RWPE2 (cell line): ENCODE results near the gene TNFRSF14.

Source experiments
- ATAC-seq: fragments of 200-7000 bp; cut with Tn5 transposase; 3 replicates; pipeline ENCODE4 v1.9.1; 2021; ENCODE audit warnings: low read depth
- DNase-seq: peaks from one replicate; pipeline ENCODE4 v3.0.0-alpha.2; 2020; ENCODE audit warnings: low spot score
- H3K27ac ChIP-seq: fragments of 450-650 bp; 2 replicates; pipeline ENCODE4 v1.5.1; 2017; ENCODE audit warnings: mild to moderate bottlenecking; ENCODE audit not compliant: poor library complexity, severe bottlenecking
- H3K27me3 ChIP-seq: fragments of 250-450 bp; sonication (Bioruptor Pico); 2 replicates; pipeline ENCODE4 v1.5.1; 2021; ENCODE audit warnings: mild to moderate bottlenecking, moderate library complexity; ENCODE audit not compliant: insufficient read depth, poor library complexity, severe bottlenecking
- H3K36me3 ChIP-seq: fragments of 250-450 bp; sonication (Bioruptor Pico); 2 replicates; pipeline ENCODE4 v1.5.1; 2020; ENCODE audit warnings: low read depth, mild to moderate bottlenecking, moderate library complexity
- H3K4me1 ChIP-seq: fragments of 250-450 bp; sonication (Bioruptor Pico); 2 replicates; pipeline ENCODE4 v1.5.1; 2021; ENCODE audit warnings: mild to moderate bottlenecking, moderate library complexity; ENCODE audit not compliant: insufficient read depth, poor library complexity, severe bottlenecking
- H3K4me3 ChIP-seq: fragments of 250-450 bp; sonication (Bioruptor Pico); 2 replicates; pipeline ENCODE4 v1.5.1; 2021; ENCODE audit warnings: mild to moderate bottlenecking, moderate library complexity; ENCODE audit not compliant: severe bottlenecking
- H3K9me3 ChIP-seq: fragments of 250-450 bp; sonication (Bioruptor Pico); 2 replicates; pipeline ENCODE4 v1.5.1; 2021; ENCODE audit warnings: mild to moderate bottlenecking, moderate library complexity; ENCODE audit not compliant: severe bottlenecking
- CTCF ChIP-seq: fragments of 450-650 bp; IDR thresholded peaks from one replicate; pipeline ENCODE4 v1.5.1; 2017; ENCODE audit warnings: mild to moderate bottlenecking, moderate library complexity; ENCODE audit not compliant: poor library complexity, severe bottlenecking

Gene TNFRSF14

GRCh38 chr1:2509589-2509988, 46.6 kb upstream of the TNFRSF14 start:
- H3K4me3 ChIP-seq = no peak overlapping the region
- ATAC-seq (no peak), DNase-seq (no peak)
- no peaks in the 10 kb centered on the region for H3K4me1 ChIP-seq
- TF ChIP-seq CTCF = no peak
- no peak overlapping the region for H3K27ac ChIP-seq
- no peaks in the 10 kb centered on the region for H3K27me3 ChIP-seq
- peaks cover 56% of the 10 kb centered on the region for H3K36me3 ChIP-seq
- no peaks in the 10 kb centered on the region for H3K9me3 ChIP-seq

GRCh38 chr1:2510366-2511155, 45.6 kb upstream of the TNFRSF14 start:
- H3K4me1 ChIP-seq = no peaks in the 10 kb centered on the region
- DNase-seq = no peak
- TF ChIP-seq CTCF = no peak
- no peak overlapping the region for H3K27ac ChIP-seq
- H3K27me3 ChIP-seq = no peaks in the 10 kb centered on the region
- H3K4me3 ChIP-seq = no peak overlapping the region
- H3K9me3 ChIP-seq = no peaks in the 10 kb centered on the region
- ATAC-seq = no peak
- H3K36me3 ChIP-seq = peaks cover 64% of the 10 kb centered on the region

- no peak overlapping the region for H3K27ac ChIP-seq
- ATAC-seq (no peak), DNase-seq (no peak)
- no peaks in the 10 kb centered on the region for H3K9me3 ChIP-seq
- peaks cover 77% of the 10 kb centered on the region for H3K36me3 ChIP-seq
- no peak for TF ChIP-seq CTCF
- H3K4me1 ChIP-seq = no peaks in the 10 kb centered on the region
- no peak overlapping the region for H3K4me3 ChIP-seq
- no peaks in the 10 kb centered on the region for H3K27me3 ChIP-seq
Measured at GRCh38 chr1:2512862-2513421, 43.2 kb upstream of the TNFRSF14 start.

GRCh38 chr1:2513939-2514652, 42.1 kb upstream of the TNFRSF14 start:
- Histone ChIP-seq H3K36me3 (peaks cover 77% of the 10 kb centered on the region), H3K4me1 (no peaks in the 10 kb centered on the region), H3K9me3 (no peaks in the 10 kb centered on the region), H3K4me3 (no peak overlapping the region), H3K27ac (no peak overlapping the region), H3K27me3 (no peaks in the 10 kb centered on the region)
- ATAC-seq (no peak), DNase-seq (no peak)
- TF ChIP-seq CTCF = no peak
